ENCODE measurements around the gene MTX1. TPM values are rescaled to one million over a fixed set of nuclear protein-coding genes. Genes with fewer than 3 reads are reported as not detected.

MTX1 gene
- total RNA-seq, 1 experiment from 2014 or later = 49.5 TPM

DNA sequence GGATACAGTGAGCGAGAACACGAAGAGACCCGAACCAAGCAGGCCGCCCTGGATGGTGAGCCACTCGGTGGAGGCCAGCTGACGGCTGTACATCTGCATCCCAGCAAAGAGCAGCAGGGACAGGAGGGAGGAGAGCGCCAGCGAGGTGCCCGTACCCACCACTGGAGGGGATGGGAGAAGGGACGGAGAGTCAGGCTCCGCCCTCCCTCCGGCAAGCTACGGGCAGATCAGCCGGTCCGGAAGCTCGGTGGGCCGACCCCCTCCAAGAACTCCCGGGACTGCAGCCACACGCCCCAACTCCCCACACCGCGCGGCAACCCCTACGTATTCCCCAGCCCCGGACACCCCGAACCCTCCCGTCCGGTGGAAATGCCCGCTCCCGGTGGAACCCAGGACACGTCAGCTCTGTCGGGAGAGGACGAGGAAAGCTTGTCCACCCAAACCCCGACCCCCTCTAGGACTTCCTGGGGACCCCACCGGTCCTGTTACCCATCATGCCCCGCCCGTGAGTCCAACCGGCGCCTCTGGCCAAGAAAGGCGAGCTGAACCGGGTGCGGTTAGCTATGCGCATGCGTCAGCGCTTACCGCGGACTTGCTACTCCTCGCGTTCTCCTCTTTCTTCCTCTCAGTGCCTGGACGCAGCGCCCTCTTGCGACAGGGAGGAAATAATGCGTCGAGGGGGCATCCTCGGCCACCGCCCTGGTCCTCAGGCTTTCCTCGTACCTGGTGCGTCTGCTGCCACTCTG lies 35.6 kb upstream of the MTX1 start, which contains the start of gene KRTCAP2:
KRTCAP2 (minus strand) TSS at position 573 of the 746 bp plus-strand sequence; CDS start at position 493, 80 bp downstream.
- H3K79me2 ChIP-seq (ENCODE audit: low read length) = peaks cover 24% of the 10 kb centered on the region
- H3K9me2 ChIP-seq (replicated peaks; ENCODE audit: insufficient read depth, low read length) = no peaks in the 10 kb centered on the region
- H4K20me1 ChIP-seq (ENCODE audit: insufficient read depth, low read depth, low read length) = no peaks in the 10 kb centered on the region
- peak within 1 kb of the TSS; percentile 97 for H3K4me2 ChIP-seq (ENCODE audit: low read depth, low read length, poor library complexity, severe bottlenecking)
- H3K4me3 ChIP-seq (ENCODE audit: low read length) = peak within 1 kb of the TSS; percentile 77
- H3K9me3 ChIP-seq (ENCODE audit: low read length) = no peaks in the 10 kb centered on the region
- H3K4me1 ChIP-seq (ENCODE audit: low read length) = peaks cover 48% of the 10 kb centered on the region
- peak within 1 kb of the TSS; percentile 69; the same call in 1 of the 2 replicates for H2AFZ ChIP-seq (ENCODE audit: low read length)
- no peaks in the 10 kb centered on the region for H3K27me3 ChIP-seq (ENCODE audit: low read length)
- H3K27ac ChIP-seq (ENCODE audit: low read length) = peak within 1 kb of the TSS; percentile 85
- peak; percentile 98 for DNase-seq
- H3K9ac ChIP-seq (ENCODE audit: low read length) = peak within 1 kb of the TSS; percentile 95
- H3K36me3 ChIP-seq (ENCODE audit: insufficient read depth, low read length) = peaks cover 19% of the 10 kb centered on the region; the same call in 1 of the 2 replicates

DNA sequence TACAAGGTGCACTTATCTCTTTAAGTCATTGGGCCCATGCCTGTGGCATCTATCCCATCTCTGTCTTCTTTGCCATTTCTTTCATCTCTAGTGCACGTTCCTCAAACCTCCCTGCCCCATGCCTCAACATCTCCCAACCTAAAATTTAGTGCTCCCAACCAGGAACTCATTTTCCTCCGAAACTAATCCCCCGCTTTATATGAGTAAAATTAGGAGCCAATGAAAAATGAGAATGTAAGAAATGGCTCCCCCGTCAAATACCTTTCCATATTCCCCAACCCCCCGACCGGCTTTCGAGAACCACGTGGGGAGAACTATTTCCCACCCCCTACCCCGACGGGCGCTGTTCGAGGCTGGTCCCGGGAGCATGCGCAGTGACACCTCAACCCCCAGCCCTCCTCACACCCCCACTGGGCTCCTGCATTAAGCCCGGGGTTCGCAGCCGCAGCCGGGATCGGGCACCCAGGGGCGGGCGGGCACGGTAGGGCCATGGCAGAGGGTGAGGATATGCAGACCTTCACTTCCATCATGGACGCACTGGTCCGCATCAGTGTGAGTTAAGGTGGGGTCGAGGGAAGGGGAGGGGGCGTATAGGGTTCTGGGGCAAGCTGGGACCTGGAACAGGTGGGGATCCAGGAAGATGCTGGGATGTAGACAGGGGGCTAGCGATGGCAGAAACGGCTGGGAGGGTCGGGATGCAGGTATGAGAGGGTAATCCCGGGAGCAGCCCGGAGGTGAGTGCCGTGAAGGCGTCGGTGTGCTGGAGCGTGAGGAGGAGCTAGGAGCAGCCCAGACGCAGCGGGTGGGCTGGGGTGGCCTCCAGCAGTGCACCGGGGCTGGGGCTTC lies 34.8 kb upstream of the MTX1 start, which contains the start of gene TRIM46:
TRIM46 (plus strand) TSS at position 372 of the 846 bp plus-strand sequence; CDS start at position 490, 118 bp downstream.
- H3K27me3 ChIP-seq (ENCODE audit: low read length) = no peaks in the 10 kb centered on the region
- H3K4me2 ChIP-seq (ENCODE audit: low read depth, low read length, poor library complexity, severe bottlenecking) = peak within 1 kb of the TSS; percentile 97
- H3K4me1 ChIP-seq (ENCODE audit: low read length) = peaks cover 48% of the 10 kb centered on the region
- H3K36me3 ChIP-seq (ENCODE audit: insufficient read depth, low read length) = peaks cover 19% of the 10 kb centered on the region; the same call in 1 of the 2 replicates
- H3K79me2 ChIP-seq (ENCODE audit: low read length) = peaks cover 24% of the 10 kb centered on the region
- peak within 1 kb of the TSS; percentile 85 for H3K27ac ChIP-seq (ENCODE audit: low read length)
- peak; percentile 95 for DNase-seq
- no peaks in the 10 kb centered on the region for H3K9me3 ChIP-seq (ENCODE audit: low read length)
- peak within 1 kb of the TSS; percentile 77 for H3K4me3 ChIP-seq (ENCODE audit: low read length)
- H3K9me2 ChIP-seq (replicated peaks; ENCODE audit: insufficient read depth, low read length) = no peaks in the 10 kb centered on the region
- peak within 1 kb of the TSS; percentile 69; the same call in 1 of the 2 replicates for H2AFZ ChIP-seq (ENCODE audit: low read length)
- H4K20me1 ChIP-seq (ENCODE audit: insufficient read depth, low read depth, low read length) = no peaks in the 10 kb centered on the region
- peak within 1 kb of the TSS; percentile 95 for H3K9ac ChIP-seq (ENCODE audit: low read length)

DNA sequence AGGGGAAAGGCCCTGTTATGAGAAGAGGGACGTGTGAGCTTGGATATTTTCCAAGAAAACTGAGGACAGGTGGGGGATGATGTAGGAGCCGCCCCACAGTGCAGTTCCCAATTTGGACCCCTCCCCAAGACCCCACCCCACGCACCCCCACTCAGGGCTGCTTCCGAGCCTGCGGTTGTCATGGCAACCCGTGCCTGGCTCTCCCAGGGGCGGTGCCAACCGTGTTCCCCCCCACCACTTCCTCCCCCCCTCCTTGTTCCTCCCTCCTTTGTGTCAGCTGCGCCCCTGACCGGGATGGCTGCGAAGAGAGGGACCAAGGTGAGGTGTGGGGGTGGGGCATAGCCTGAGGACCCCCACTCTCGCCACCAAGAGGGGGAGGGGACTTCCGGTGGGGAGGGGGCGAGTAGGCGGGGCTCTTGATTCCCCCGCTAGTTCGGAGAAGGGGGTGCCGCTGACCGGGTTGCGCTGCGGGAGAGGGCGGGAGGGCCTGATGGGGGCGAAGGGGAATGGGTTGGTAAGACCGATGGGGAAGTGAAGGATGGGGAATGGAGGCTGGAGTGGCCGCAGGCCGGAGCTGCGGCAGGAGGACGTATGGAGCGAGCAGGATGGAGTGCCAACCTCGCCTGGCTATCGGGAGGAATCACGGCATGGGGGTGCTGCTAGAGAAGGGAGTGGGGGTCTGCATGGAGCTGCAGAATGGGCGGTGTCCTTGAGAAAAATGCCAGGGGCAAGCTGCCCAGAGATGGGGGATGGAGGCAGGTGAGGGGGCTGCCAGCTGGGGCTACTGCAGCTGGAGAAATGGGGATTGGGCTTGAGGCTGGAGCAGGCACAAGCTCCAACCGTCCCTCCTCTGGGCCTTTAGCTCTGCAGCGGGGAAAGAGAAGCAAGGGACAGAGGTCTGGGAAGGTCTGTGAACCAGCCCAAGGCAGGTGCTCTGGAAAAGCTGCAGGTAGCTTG lies 33.9 kb upstream of the MTX1 start:
- Histone ChIP-seq H3K9me2 (replicated peaks; ENCODE audit: insufficient read depth, low read length) (no peaks in the 10 kb centered on the region), H4K20me1 (ENCODE audit: insufficient read depth, low read depth, low read length) (no peaks in the 10 kb centered on the region), H2AFZ (ENCODE audit: low read length) (peak overlapping the region; percentile 22; the same call in 1 of the 2 replicates), H3K9ac (ENCODE audit: low read length) (peak overlapping the region; percentile 95), H3K9me3 (ENCODE audit: low read length) (no peaks in the 10 kb centered on the region), H3K4me3 (ENCODE audit: low read length) (peak overlapping the region; percentile 77), H3K4me2 (ENCODE audit: low read depth, low read length, poor library complexity, severe bottlenecking) (peak overlapping the region; percentile 97), H3K36me3 (ENCODE audit: insufficient read depth, low read length) (peaks cover 19% of the 10 kb centered on the region; the same call in 1 of the 2 replicates), H3K79me2 (ENCODE audit: low read length) (peaks cover 24% of the 10 kb centered on the region), H3K27me3 (ENCODE audit: low read length) (no peaks in the 10 kb centered on the region), H3K27ac (ENCODE audit: low read length) (peak overlapping the region; percentile 85), H3K4me1 (ENCODE audit: low read length) (peaks cover 48% of the 10 kb centered on the region)
- DNase-seq = peak; percentile 83

DNA sequence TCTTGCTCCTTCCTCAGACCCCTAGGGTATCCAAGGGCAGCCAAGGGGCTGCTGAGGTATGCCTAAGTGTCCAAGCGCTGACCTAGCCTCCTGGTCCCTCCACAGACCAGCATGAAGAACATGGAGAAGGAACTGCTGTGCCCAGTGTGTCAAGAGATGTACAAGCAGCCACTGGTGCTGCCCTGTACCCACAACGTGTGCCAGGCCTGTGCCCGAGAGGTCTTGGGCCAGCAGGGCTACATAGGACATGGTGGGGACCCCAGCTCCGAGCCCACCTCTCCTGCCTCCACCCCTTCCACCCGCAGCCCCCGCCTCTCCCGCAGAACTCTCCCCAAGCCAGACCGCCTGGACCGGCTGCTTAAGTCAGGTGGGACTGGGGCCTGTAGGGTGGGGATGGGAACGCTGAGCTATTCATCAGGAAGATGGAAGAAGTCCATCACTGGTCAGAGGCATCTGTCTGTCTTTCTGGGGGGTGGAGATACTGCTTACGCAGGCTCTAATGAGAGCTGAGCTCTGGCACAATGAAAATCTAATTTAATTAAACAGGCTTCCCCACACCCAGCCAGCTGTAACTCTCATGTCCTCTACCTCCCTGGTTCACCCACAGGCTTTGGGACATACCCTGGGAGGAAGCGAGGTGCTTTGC lies 33.1 kb upstream of the MTX1 start:
- H3K27me3 ChIP-seq (ENCODE audit: low read length) = no peaks in the 10 kb centered on the region
- no peaks in the 10 kb centered on the region for H3K9me3 ChIP-seq (ENCODE audit: low read length)
- peak overlapping the region; percentile 95 for H3K9ac ChIP-seq (ENCODE audit: low read length)
- peak overlapping the region; percentile 77; the same call in 1 of the 2 replicates for H3K4me3 ChIP-seq (ENCODE audit: low read length)
- H4K20me1 ChIP-seq (ENCODE audit: insufficient read depth, low read depth, low read length) = no peaks in the 10 kb centered on the region
- peak overlapping the region; percentile 97 for H3K4me2 ChIP-seq (ENCODE audit: low read depth, low read length, poor library complexity, severe bottlenecking)
- peaks cover 48% of the 10 kb centered on the region for H3K4me1 ChIP-seq (ENCODE audit: low read length)
- peaks cover 18% of the 10 kb centered on the region for H3K36me3 ChIP-seq (ENCODE audit: insufficient read depth, low read length)
- no peak overlapping the region for H2AFZ ChIP-seq (ENCODE audit: low read length)
- H3K27ac ChIP-seq (ENCODE audit: low read length) = 0 out of 2 replicates have a peak overlapping the region, but pooled peaks have one; percentile 85
- H3K79me2 ChIP-seq (ENCODE audit: low read length) = peaks cover 24% of the 10 kb centered on the region
- DNase-seq = peak; percentile 51
- H3K9me2 ChIP-seq (replicated peaks; ENCODE audit: insufficient read depth, low read length) = no peaks in the 10 kb centered on the region

DNA sequence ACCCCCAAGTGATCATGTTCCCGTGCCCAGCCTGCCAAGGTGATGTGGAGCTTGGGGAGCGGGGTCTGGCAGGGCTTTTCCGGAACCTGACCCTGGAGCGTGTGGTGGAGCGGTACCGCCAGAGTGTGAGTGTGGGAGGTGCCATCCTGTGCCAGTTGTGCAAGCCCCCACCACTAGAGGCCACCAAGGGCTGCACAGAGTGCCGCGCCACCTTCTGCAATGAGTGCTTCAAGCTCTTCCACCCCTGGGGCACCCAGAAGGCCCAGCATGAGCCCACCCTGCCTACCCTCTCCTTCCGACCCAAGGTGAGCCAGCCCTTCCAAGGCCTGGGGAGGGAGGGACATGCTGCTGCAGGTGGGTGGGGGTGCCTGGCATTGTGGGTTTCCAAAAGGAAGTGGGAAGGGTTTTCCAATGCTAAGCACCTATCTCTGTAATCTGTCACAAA lies 32.5 kb upstream of the MTX1 start:
- H4K20me1 ChIP-seq (ENCODE audit: insufficient read depth, low read depth, low read length) = no peaks in the 10 kb centered on the region
- DNase-seq = peak; percentile 80
- peaks cover 48% of the 10 kb centered on the region for H3K4me1 ChIP-seq (ENCODE audit: low read length)

DNA sequence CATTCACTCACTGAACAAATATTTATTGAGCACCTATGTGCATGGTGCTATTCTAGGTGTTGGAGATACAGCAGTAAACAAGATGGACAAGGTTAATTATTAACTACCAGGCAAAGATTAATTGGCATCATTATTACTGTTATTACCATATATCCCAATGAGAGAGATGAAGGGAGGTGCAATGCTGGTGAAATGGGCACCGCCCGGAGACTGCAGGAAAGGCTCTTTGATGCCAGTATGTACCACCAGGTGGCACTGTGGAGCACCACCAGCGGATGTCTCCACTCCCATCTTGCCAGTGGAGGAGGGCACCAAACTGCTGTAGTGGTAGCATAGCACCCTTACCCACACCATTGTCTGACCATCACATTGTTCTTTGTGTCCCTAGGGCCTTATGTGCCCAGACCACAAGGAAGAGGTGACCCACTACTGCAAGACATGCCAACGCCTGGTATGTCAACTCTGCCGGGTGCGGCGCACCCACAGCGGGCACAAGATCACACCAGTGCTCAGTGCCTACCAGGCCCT lies 31.9 kb upstream of the MTX1 start:
- no peaks in the 10 kb centered on the region for H3K9me3 ChIP-seq (ENCODE audit: low read length)
- peak; percentile 95 for DNase-seq
- H3K36me3 ChIP-seq (ENCODE audit: insufficient read depth, low read length) = peaks cover 20% of the 10 kb centered on the region
- H4K20me1 ChIP-seq (ENCODE audit: insufficient read depth, low read depth, low read length) = no peaks in the 10 kb centered on the region
- no peak overlapping the region for H2AFZ ChIP-seq (ENCODE audit: low read length)
- H3K27ac ChIP-seq (ENCODE audit: low read length) = peak overlapping the region; percentile 59; the same call in 1 of the 2 replicates
- H3K9ac ChIP-seq (ENCODE audit: low read length) = peak overlapping the region; percentile 37; the same call in 1 of the 2 replicates
- no peak overlapping the region for H3K4me2 ChIP-seq (ENCODE audit: low read depth, low read length, poor library complexity, severe bottlenecking)
- H3K79me2 ChIP-seq (ENCODE audit: low read length) = peaks cover 20% of the 10 kb centered on the region
- H3K4me1 ChIP-seq (ENCODE audit: low read length) = peaks cover 45% of the 10 kb centered on the region
- no peaks in the 10 kb centered on the region for H3K27me3 ChIP-seq (ENCODE audit: low read length)
- no peaks in the 10 kb centered on the region for H3K9me2 ChIP-seq (replicated peaks; ENCODE audit: insufficient read depth, low read length)
- no peak overlapping the region for H3K4me3 ChIP-seq (ENCODE audit: low read length)

More for the DNA sequence above, 32.5 kb upstream of the MTX1 start:
- peak overlapping the region; percentile 14 for H3K9ac ChIP-seq (ENCODE audit: low read length)
- H3K4me3 ChIP-seq (ENCODE audit: low read length) = no peak overlapping the region; the same call in 1 of the 2 replicates
- no peaks in the 10 kb centered on the region for H3K27me3 ChIP-seq (ENCODE audit: low read length)
- peaks cover 24% of the 10 kb centered on the region for H3K79me2 ChIP-seq (ENCODE audit: low read length)
- H3K27ac ChIP-seq (ENCODE audit: low read length) = peak overlapping the region; percentile 59
- no peak overlapping the region for H2AFZ ChIP-seq (ENCODE audit: low read length)
- H3K9me2 ChIP-seq (replicated peaks; ENCODE audit: insufficient read depth, low read length) = no peaks in the 10 kb centered on the region
- H3K9me3 ChIP-seq (ENCODE audit: low read length) = no peaks in the 10 kb centered on the region
- H3K4me2 ChIP-seq (ENCODE audit: low read depth, low read length, poor library complexity, severe bottlenecking) = peak overlapping the region; percentile 97
- H3K36me3 ChIP-seq (ENCODE audit: insufficient read depth, low read length) = peaks cover 16% of the 10 kb centered on the region

Measured in Karpas-422 (cell line).